ENCODE data around the gene BPIFB1.

DNA sequence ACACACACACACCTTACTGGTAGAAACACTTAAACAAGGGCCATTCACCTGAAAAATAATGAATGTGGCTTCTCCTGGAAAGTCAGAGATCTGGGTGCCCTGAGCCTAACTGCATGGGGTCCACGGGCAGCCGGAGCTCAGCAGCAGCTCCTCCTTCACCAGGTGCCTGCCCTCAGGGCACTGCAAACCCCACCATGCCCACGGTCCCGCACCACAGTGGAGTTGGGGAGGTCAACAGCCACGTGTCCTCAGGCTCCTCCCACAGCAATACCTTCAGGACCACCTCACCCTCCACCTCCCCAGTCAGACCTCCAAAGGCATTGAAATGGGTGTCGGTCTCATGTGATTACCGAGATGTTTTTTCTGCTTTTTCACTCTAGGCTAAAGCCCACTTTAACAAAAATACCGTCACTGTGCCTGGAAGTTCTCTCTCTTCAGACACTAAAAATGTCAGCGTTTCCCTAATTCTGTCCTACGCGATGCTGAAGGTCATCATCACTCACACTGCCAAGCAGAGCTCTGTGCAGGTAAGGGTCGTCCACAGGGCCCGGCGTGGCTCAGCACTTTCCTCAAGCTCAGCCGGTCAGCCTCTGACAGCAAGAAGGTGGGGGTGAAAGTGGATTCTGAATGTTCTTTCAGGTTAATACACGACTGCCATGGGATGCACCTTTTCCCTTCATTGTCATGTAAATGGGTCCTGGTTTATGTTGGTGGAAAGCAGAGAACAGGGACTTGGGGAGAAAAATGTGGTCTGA is 69.4 kb downstream of the BPIFB1 start:
- TF ChIP-seq CTCF (conservative IDR thresholded peaks at IDR 0.05 in 1 of 2, IDR thresholded peaks at IDR 0.05 in 1 of 2; ENCODE audit: low read depth in 1 of 2, low read length in 2 of 2) (no peak), EZH2 (IDR thresholded peaks at IDR 0.05; ENCODE audit: low read length, missing control alignments) (no peak)

Data from fibroblast of lung (primary cell).